Right ventricle myocardium superior (tissue), 1 donor: Measurements from ENCODE around the gene CYSRT1. TPM values are rescaled to one million over a fixed set of nuclear protein-coding genes. Genes with fewer than 3 reads are reported as not detected.

Source experiments
- ATAC-seq: fragments of 200-7000 bp; cut with Tn5 transposase; one replicate; pipeline ENCODE4 v1.9.1; 2020; ENCODE audit warnings: mild to moderate bottlenecking; ENCODE audit not compliant: poor library complexity
- DNase-seq: peaks from one replicate; pipeline ENCODE4 v3.0.0-alpha.2; 2020
- intact Hi-C: fragments of 100-400 bp; cut with DNase I; formaldehyde crosslinking; loops from one replicate; pipeline ENCODE4 v1.11.2; 2022
- total RNA-seq: library from RNA; stranded (reverse); fragmentation: NEBNext Ultra II Directional; extraction: Animal tissue kit (Norgen Biotek cat#: 25700); gene quantifications from one replicate; pipeline ENCODE4 v1.2.1, GENCODE V29; 2021
- donor health status: DM: no; HTN: yes; CAD: no; lungs with severe emphysema.

The CYSRT1 gene
- total RNA-seq, 1 donor from 2014 or later = not detected

DNA sequence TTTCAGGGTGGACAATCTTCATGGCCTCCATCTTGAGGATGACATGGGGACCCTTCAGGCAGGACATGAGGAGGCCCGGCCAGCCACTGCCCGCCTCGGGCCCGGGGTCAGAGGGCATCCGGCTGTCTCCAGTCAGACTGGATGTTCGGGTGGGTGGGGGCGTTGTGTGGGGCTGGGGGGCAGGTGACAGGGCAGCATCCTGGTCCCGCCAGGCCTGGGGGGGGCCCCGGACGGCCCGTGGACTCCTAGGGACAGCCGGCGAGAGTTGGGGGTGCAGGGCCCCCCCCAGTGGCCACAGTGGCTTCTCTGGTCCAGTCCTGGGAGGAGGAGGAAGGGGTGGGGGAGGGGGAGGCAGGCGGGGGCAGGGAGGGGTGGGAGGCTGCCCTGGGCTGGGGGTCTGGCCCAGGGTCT lies 3.9 kb upstream of the CYSRT1 start:
- DNase-seq (no peak), ATAC-seq (no peak)
- intact Hi-C loops = no loop called here

GRCh38 chr9:137221506-137222111 lies 3.4 kb upstream of the CYSRT1 start:
- ATAC-seq = no peak
- intact Hi-C loops = no loop called here
- no peak for DNase-seq

GRCh38 chr9:137222190-137223077 lies 2.5 kb upstream of the CYSRT1 start, which contains the start of gene RNF208:
RNF208 (minus strand) TSS chr9:137222240; CDS start chr9:137221212, 1,028 bp downstream.
- intact Hi-C loops = no loop called here
- peak; percentile 4 for ATAC-seq
- no peak for DNase-seq

GRCh38 chr9:137223078-137223970 lies 1.6 kb upstream of the CYSRT1 start:
- intact Hi-C loops = no loop called here
- ATAC-seq = peak; percentile 93
- peak; percentile 98 for DNase-seq

DNA sequence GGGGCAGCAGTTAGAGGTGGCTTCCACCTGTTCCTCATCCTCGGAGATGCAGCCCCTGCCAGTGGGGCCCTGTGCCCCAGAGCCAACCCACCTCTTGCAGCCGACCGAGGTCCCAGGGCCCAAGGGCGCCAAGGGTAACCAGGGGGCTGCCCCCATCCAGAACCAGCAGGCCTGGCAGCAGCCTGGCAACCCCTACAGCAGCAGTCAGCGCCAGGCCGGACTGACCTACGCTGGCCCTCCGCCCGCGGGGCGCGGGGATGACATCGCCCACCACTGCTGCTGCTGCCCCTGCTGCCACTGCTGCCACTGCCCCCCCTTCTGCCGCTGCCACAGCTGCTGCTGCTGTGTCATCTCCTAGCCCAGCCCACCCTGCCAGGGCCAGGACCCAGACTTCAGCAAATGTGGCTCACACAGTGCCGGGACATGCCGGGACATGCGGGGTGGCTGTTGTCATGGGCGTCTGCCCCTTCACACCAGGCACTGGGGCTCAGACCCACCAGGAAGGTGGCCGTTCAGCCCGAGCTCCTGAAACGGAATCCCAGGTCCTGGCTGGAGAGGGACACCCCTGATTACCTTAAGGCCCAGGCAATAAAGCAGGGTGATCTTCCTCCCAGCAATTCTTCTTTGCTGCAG lies 841 bp downstream of the CYSRT1 start:
- no peak for ATAC-seq
- intact Hi-C loops = loop anchor here (2.0 to 5.0 kb wide), 2 partner anchors 34 to 107 kb away; no protein-coding TSS in a partner anchor
- no peak for DNase-seq

GRCh38 chr9:137226338-137227053 lies 1.5 kb downstream of the CYSRT1 start:
- intact Hi-C loops = loop anchor here (2.0 to 5.0 kb wide), 2 partner anchors 34 to 108 kb away; no protein-coding TSS in a partner anchor
- ATAC-seq (no peak), DNase-seq (no peak)

DNA sequence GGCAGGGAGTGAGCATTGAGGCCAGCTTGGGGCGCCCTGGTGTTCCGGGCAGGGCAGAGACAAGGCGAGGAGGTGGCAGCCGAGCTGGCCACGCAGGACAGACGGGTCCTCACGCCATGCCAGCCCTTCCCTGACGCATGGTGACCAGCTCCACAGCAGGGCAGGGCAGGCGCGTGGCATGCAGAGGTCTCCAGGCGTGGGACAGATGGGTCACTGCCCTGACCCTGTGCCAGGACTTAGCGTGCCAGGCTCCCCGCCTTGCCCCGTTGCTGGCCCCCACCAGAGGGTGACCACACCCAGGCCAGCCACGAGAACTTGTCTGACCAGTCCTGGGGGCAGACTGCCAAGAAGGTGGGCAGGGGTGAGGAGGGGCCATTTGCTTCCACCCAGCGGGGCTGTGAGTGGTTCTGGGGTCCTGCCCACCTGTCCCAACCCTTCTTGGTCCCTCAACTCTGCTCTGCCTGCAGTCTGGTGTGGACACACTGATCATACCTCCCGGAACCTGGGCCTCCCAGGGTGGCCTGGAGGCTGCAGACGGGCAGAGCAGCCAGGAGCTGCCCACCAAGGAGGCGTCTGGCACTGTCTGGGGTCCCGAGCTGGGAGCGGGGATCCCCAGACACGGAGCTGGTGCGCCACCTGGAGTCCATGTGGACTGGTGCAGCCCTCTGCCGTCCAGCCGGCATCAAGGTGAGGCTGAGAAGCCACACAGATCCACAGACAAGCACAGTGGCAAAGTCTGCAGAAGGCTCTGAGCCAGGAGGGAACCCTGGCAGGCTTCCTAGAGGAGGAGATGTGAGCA lies 2.3 kb downstream of the CYSRT1 start, which contains the start of gene RNF224:
RNF224 (plus strand) TSS at position 449 of the 799 bp plus-strand sequence. CDS start 834 bp downstream, outside the sequence.
- ATAC-seq (peak; percentile 34), DNase-seq (peak; percentile 85)
- intact Hi-C loops = loop anchor here (2.0 to 5.0 kb wide), 2 partner anchors 35 to 108 kb away; no protein-coding TSS in a partner anchor

GRCh38 chr9:137227853-137228505 lies 3.0 kb downstream of the CYSRT1 start:
- ATAC-seq (no peak), DNase-seq (no peak)
- intact Hi-C loops = loop anchor here (2.0 to 5.0 kb wide), 2 partner anchors 36 to 109 kb away; no protein-coding TSS in a partner anchor

DNA sequence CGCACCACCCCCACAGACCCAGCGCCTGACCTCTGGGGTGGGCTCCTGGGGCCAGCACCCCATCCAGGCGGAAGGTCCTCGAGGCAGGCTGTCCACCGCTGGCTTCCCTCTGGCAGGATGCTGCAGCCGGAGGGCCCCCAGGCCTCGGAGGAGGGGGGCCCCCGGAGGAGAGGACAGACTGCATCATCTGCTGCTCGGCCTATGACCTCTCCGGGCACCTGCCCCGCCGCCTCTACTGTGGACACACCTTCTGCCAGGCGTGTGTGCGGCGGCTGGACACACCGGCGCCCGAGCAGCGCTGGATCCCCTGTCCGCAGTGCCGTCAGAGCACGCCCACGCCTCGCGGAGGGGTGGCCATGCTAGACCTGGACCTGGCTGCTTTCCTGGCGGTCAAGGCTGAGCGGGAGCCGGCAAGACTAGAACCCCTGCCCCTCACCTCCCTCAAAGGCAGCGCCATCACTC lies 3.6 kb downstream of the CYSRT1 start:
- intact Hi-C loops = loop anchor here (5.0 kb wide), 1 partner anchor 36 kb away; no protein-coding TSS in a partner anchor
- no peak for ATAC-seq
- no peak for DNase-seq

GRCh38 chr9:137228968-137229896 lies 4.3 kb downstream of the CYSRT1 start:
- ATAC-seq (no peak), DNase-seq (no peak)
- intact Hi-C loops = loop anchor here (5.0 kb wide), 1 partner anchor 37 kb away; no protein-coding TSS in a partner anchor

GRCh38 chr9:137229903-137230704 lies 5.1 kb downstream of the CYSRT1 start:
- DNase-seq = no peak

DNA sequence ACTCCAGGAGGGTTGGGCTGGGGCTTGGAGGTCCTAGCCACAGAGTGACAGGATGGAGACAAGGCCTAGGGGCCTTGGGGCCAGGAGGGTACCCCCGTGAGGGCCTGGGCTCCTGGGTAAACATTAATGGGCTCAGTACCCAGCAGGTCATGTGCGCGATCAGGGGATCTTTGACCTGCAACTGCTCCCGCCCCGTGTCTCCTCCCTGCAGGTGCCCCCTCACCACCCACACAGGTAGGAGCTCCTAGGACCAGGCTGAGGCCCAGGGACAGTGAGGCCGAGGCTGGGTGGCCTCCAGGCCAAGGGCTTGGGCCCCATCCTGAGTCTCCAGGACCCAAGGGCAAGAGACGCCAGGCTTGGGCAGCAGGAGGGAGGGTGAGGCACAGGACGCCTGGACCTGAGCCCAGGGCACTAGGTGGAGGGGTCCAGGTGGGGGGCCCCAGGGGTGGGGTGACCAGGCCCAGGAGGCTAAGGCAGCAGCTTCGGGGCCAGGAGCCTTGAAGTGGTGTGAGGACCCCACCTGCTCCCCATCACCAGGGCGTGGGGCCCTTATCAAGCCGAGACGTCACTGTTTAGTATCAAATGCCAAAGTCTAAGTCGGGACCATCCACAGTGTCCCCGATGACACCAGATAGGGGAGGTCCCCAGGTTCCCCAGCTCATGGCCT lies 5.9 kb downstream of the CYSRT1 start, which contains the start of gene SLC34A3:
SLC34A3 (plus strand) TSS at position 197 of the 667 bp plus-strand sequence. CDS start 802 bp downstream, outside the sequence.
- intact Hi-C loops = no loop called here
- no peak for DNase-seq
- ATAC-seq = no peak

More at GRCh38 chr9:137229903-137230704, 5.1 kb downstream of the CYSRT1 start:
- no peak for ATAC-seq
- intact Hi-C loops = loop anchor here (5.0 kb wide), 1 partner anchor 38 kb away; no protein-coding TSS in a partner anchor

DNA sequence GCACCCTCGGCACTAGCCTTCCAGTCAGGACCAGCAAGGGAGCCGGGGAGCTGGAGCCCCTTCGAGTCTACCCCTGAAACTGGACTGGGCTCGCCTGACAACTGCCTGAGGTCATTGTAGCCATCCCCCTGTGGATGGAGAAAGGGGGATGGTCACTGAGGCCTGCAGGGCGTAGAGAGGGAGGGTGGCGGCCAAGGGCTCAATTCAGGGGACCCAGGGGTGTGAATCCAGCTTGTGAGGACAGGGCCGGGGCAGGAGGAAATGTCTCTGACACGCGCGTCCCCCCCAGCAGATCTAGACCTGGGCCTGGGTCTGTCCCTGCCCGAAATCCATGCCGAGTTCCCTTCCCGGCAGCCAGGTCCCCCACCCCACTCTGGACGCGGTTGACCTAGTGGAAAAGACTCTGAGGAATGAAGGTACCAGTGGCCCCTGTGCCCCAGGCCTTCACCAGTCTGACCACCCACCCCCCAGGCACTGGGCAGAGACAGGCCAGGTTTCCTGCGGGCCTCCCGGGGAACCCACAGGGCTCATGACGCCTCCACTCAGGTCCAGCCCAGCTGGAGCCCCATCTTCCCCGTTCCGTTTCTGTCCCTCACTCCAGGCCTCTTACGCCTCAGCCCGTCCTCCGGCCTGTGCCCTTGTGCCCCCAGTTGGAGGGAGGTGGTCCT lies 6.5 kb downstream of the CYSRT1 start:
- intact Hi-C loops = no loop called here
- DNase-seq (no peak), ATAC-seq (no peak)
